Left renal cortex interstitium (tissue), 4 donors: ENCODE results near the gene MYH10. TPM values are rescaled to one million over a fixed set of nuclear protein-coding genes. Genes with fewer than 3 reads are reported as not detected.
"Not testable (repeated sequence)": the region's sequence is repeated elsewhere in the genome, so short reads cannot be mapped to it uniquely, and the experiment has no call there.

Source experiments
- DNase-seq, 4 donors: peaks; one replicate each; pipeline ENCODE4 v3.0.0-alpha.2; 2013; ENCODE audit warnings: low read depth in 4 of 4, low spot score in 2 of 4, missing footprints in 1 of 4
- polyA plus RNA-seq, 4 donors: library from polyadenylated mRNA; unstranded; fragments of 120-200 nt; gene quantifications; one replicate each; pipeline ENCODE4 v1.2.1, GENCODE V29; 2013; ENCODE audit not compliant: insufficient read length in 4 of 4

MYH10 gene
- polyA plus RNA-seq, result 100 to 1,000 TPM; 238 to 265 (median 259) TPM

DNA sequence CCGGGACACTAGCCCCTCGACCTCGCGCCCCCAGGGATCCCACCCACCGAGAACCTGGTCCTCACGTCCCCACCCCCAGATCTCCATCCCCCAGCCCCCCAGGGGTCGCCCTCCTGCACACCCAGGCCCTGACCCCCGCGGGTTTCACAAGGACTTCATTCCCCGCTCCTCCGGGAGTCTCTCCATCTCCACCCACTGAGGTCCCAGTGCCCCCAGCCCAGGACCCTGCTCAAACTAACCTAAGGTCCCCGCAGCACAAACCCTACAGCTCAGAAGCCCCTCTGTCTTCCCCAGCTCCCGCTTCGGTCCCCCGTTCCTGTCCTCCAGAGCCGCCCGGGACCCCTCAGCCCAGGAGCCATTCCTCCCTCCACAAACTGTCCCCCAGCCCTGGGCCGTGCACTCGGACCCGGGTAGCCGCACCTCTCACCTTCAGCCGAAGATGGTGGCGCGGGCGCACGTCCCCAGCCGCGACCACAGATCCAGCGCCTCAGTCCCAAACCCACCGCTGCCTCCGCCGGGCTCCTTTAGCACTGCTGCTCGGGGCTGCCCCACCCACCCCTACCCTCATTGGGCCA is at the start of gene MYH10:
Gene MYH10 (minus strand): TSS at position 499 of the 575 bp plus-strand sequence. CDS start 7,479 bp downstream, outside the sequence.
- peak in 1 of 4 donors; percentile 18 for DNase-seq

DNA sequence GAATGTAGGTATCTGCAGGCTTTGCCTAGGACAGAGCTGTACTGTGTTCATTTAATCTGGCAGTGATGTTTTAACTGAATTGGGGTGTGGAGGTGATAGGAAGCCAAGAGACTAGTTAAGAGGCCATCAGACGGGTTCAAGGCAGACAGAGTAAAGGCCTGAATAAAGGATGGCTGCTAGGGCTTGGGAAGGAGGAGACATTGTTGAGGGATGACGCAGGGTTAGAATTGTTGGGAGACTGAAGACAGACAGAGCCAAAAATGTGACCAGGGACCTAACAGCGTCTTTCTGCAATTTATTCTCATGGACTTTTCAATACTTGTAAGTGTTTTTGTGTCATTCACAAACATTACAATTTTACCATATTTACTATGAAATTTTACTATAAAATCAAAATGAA is 48.6 kb upstream of the MYH10 start:
- DNase-seq, result no peak

DNA sequence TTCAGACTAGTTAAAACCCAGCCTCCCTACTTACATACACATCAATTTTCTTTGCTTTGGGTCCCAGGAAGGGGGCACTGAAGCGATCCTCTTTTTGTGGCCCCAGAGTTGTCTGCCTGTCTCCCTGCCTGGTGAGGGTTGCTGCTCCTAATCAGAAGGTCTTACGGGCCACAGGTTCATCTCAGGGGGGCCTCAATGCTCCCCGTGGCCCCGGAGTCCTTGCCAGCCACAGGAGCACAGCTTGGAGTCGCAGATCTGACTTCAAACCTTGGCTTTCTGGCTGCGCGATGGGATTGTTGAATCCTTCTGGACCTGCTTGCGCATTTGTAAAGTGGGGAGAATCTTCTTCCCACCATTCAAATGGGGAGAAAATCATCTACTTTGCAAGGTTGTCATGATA is 44.8 kb upstream of the MYH10 start:
- no peak for DNase-seq

DNA sequence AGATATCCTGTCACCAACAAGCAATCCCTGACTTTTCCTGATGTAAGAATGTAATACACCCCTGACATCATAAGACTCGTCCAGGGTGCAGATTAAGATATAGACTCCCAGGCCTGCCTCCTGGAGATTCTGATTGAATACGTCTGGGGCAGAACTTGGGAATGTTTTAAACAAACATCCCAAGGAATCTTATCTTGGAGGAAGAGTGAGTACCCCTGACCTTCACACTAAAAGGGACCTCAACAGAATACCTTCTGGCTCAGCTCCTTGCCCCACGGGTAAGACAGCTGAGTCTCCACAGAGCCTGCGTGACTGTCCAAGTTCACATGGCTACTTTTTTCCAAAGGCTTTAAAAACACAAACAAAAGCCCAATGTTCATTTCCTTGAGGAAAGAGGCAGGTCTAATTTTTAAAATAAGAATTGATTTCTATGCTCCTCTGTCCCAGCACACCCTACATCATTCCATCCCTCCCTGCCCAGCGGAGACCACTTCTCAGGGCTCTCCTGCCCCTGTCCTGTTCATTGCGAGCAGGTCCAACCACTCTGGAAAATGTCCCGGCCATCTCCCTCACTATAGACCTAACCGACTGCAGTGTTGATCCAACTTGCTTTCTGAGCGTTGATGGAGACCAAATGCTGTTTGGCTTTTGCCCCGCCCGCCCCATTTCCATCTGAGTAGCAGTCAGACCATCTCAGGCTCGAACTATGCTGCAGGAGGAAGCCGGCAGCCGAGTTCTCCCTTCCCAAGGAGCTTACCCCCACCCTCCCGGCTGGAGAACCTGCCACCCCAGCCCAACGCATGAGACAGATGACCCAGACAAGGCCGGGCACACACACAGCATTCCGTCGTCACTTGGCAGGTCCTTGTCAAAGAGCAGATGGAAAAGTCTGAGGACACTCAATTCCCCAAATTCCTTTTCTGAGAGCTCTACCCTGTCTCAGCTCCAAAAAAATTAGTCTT is 44.1 kb upstream of the MYH10 start:
- no peak for DNase-seq

GRCh38 chr17:8673612-8674011 is 43.1 kb upstream of the MYH10 start:
- DNase-seq, result no peak

GRCh38 chr17:8672326-8672725 is 41.8 kb upstream of the MYH10 start:
- no peak for DNase-seq

DNA sequence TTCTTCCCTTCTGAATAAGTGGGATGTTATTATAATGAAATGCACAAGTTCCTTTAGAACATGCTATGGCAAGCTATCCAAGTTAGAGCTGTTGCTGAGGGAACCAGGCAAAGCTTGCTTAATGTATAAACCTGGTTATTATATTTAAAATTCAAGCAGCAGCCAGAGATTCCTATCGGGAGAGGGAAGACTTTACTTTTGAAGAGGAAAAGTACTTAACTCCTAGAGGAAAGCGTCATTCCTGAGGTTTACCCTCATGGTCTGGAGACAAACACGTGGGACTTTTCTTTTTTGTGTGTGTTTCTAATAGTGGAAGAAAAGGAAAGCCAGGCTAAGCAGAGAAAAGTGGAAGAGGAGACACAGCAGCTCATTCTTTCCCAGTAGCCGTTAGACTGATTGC is 39.9 kb upstream of the MYH10 start:
- DNase-seq, result no peak

GRCh38 chr17:8668176-8668740 is 37.7 kb upstream of the MYH10 start:
- DNase-seq, result no peak

- DNase-seq, result no peak
Measured at GRCh38 chr17:8667421-8667820, 36.9 kb upstream of the MYH10 start.

DNA sequence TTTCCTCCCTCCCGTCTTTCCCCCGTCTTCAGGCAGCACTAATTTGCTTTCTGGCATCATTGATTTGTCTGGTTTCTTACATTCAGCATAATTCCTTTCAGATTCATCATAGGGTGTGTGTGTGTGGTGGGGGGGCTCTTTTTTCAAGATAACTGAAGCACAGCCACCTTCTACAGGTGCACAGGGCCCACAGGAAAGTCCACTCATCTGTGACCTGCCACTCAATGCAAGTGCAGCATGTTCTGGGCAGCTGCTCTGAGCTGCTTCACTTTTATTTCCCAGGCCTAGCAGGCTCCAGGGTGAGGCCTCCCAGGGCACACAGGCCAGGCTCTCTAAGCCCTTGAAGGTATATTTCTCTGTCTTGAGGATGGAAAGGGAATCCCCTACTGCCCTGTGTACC is 35.2 kb upstream of the MYH10 start:
- no peak for DNase-seq

GRCh38 chr17:8664456-8665126 is 34.1 kb upstream of the MYH10 start:
- DNase-seq, result no peak

DNA sequence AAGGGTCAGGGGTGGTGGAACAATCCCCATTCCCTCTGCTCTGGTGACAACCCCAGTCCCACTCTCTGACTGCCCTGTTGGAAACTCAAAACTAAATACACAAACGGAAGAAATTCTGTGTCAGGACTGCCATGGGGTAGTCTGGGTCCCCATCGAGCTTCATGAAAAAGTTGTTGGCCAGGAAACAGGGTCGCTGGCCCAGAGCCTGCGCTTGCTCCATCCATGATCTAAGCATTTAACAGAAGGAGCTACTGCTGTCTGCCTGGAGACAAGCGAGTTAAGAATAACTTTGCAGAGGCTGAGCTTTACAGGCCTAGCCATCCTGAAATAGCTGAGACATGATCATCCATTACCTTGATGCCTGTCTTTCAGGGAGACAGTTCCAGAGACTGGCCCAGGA is 32.4 kb upstream of the MYH10 start:
- no peak for DNase-seq

GRCh38 chr17:8662076-8662831 is 31.7 kb upstream of the MYH10 start:
- DNase-seq, result no peak

GRCh38 chr17:8660709-8661108 is 30.2 kb upstream of the MYH10 start:
- DNase-seq, result not testable (repeated sequence)

DNA sequence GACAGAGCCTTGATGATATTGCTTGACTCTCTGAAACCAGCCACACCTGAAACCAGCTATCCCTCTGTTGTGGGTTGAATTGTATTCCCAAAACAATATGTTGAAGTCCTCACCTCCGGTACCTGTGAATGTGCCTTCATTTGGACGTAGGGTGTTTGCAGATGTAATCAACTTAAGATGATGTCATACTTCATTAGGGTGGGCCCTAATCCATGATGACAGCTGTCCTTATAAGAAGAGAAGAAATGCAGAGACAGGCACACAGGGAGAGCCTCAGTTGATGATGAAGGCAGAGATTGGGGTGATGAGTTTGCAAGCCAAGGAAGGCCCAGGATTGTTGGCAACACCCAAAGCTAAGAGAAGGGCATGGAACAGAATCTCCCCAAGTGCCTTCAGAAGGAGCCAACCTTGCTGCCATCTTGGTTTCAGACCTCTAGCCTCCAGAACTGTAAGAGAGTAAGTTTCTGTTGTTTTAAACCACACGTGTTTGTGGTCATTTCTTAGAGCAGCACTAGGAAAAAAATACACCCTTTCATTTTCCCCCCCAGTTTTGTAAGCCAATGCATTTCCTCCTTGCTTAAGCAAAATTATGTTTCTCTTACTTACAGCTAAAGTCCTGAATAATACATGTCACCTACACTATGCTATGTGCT is 29.4 kb upstream of the MYH10 start:
- DNase-seq, result no peak

DNA sequence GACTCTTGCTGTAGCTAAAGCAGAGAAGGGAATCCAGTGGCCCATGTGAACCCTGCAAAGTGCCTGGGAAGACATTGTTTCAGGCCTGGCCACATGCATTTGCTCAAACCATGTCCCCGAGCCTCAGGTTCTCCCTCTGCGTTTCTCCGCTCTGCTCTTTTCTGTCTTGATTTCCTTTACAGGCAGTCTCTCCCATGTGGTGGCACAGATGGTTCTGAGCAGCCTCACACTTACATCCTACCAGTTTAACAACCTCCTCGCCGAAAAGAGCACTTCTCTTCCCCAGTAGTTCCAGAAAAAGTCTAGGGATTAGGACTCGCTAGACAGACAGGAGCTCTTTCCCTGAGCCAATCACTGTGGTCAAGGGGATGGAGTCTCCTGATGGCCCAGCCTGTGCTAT is 28.3 kb upstream of the MYH10 start:
- DNase-seq, result no peak

DNA sequence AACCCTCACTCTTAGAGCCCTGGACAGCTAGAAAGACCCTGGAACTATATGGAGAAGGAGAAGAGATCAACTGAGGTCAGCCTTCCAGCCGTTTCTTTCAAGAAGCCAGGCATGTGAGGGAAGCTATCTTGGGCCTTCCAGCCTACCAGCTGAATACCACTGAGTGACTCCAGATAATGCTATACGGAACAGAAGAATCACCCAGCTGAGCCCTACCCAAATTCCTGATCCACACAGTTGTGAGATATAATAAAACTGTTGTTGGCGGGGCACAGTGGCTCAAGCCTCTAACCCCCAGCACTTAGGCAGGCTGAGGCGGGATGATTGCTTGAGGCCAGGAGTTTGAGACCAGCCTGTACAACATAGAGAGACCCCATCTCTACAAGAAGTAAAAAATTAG is 26.2 kb upstream of the MYH10 start:
- DNase-seq, result no peak

DNA sequence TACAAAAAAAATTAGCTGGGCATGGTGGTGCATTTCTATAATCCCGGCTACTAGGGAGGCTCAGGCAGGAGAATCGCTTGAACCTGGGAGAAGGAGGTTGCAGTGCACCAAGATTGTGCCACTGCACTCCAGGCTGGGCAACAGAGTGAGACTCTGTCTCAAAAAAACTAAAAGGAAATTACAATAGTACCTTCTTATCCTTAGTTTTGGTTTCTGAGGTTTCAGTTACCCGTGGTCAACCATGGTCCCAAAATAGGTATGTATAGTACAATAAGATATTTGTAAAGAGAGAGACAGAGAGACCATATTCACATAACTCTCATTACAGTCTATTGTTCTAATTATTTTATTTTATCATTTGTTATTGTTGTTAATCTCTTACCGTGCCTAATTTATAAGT is 24.3 kb upstream of the MYH10 start:
- no peak for DNase-seq

DNA sequence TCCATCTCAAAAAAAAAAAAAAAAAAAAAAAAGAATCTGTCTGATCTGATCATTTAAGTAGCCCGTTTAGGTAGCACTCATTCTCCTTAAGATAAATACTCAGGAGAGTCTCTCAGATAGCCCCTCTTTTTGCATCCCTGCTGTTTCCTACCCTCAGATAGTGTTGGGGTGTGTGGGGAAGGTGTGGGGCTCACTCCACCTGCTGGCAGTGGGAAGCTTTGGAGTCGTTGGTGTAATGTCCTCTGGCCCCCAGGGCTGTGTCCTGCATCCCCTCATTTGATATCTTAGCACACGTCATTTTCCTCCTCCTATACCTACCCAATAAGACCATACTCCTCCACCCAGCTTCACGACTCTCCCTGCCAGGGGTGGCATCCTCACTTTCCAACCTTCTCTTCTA is 20.5 kb upstream of the MYH10 start:
- DNase-seq, result no peak

DNA sequence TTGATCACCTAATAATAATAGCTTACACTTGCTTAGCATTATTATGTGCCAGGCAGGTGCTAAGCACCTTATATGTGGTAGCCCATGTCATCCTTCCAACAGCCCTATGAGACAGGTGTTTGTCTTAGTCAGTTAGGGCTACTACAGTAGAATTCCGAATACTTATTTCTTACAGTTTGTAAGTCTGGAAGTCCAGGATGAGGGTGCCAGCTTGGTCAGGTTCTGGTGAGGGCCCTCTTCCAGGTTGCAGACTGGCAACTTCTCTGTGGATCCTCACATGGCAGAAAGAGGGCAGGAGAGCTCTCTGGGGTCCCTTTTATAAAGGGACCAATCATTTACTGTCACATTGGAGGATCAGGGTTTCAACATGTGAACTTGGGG is 19.6 kb upstream of the MYH10 start:
- no peak for DNase-seq
